HG02610 (cell line): ENCODE results near the gene ESYT1.

Experiments
- ATAC-seq: cut with Tn5 transposase; IDR thresholded peaks from one replicate; pipeline ENCODE4 v1.9.1; 2021; ENCODE audit warnings: mild to moderate bottlenecking, moderate library complexity; ENCODE audit not compliant: unreplicated experiment

ESYT1 gene

DNA sequence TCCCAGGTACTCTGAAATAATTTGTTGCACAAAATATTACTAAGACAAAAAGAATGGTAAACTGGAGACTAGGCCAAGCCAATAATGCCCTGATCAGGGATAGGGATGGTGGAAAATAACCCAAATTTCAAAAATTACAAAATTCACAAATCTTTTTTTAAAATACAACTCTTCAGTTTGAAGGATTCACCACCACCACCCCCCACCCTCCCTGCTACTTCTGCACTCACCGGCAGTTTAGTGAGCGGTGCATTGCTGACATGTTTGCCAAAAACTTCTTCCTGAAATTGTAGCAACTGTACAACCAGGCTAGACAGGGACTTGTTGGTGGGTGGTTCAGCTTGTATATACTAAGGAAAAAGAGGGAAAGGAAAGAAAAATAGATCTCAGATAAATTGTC, 58.9 kb downstream of the ESYT1 start:
- no peak for ATAC-seq

DNA sequence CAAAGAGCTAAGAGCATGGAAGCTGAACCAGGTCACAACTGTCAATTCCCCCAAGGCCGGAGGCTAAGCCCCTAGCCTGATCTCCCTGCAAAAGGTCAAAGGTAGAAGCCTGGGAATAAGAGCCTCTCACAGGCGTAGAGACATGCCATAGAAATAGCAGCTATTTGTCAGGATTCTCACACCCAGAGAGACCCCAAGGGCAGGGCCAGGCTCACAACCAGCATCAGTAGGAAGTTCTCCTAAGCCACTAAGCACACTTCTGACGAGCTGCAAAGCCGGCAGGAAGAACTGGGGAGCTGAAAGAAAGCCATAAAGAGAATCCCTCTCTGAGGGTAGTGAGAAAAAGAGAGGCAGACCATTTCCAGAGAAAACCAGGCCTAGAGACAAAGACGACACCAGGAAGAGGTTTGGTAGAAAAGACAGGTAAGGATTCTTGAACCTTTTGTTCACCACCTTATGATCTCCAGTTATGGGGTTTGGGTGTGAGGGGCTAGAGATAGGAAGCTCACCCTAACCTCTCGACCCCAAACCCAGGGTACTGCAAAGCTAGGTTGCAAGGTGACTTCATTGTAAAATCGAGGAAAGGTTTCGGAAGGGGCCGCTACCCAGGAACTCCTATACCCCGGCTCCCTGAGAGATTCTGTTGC, 60.2 kb downstream of the ESYT1 start:
- ATAC-seq, result no peak

DNA sequence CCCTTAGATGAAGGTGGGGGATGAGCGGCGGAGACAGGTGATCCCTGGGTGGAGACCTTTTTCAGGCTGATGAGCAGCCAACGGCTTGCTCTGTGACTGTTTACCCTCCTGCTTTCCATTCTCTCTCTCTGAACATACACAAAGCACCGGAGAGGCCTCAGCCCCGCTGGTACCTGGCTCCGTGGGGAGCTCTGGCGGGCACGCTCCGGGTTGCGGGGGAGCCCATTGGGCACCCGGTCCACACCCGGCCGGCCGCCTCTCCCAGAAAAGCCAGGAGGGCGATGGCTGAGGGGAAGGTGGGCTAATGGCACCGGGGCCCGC, 60.7 kb downstream of the ESYT1 start:
- no peak for ATAC-seq

DNA sequence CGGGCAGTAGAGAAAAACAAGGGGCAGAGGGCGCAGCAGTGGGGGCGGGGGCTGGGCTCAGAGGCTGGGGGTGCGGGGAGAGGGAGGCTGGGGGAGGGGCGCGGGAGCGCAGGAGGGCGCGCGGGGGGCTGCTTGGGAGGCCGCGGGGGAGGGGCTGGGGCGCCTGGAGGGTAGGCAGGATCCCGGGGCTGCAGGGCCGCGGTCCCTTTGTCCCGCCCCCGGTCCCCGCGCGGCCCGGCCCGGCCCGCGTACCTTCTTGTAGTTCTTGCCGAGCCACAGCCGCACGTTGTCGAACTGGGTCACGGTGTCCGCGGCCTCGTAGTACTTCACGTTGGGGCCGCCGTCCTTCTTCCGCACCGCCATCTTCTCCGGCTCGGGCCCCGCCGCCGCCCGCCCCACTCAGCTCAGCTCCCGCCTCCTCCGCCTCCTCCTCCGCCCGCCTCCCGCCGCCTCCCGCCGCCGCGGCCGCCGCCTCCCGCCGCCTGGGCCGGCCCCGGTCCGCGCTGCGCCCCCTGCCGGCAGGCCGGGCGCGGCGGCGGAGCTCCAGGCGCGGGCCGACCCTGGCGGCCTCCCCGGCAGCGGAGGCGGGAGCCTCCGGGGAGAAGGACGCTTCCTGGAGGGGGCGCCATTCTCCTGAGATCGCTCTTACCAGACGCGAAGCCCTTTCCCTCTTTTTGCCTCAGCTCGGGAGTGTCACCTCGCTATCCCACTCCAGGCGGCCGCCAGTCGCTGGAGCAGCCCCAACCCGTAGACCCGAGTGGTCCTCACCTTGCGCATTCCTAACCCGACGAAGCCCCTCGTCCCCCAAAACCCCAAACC, 61.2 kb downstream of the ESYT1 start, which contains the start of gene SMARCC2:
Gene SMARCC2, minus strand, starts transcription at position 385 of the 819 bp plus-strand sequence. Its CDS starts 22 bp downstream, at position 363.
- peak; percentile 69 for ATAC-seq

DNA sequence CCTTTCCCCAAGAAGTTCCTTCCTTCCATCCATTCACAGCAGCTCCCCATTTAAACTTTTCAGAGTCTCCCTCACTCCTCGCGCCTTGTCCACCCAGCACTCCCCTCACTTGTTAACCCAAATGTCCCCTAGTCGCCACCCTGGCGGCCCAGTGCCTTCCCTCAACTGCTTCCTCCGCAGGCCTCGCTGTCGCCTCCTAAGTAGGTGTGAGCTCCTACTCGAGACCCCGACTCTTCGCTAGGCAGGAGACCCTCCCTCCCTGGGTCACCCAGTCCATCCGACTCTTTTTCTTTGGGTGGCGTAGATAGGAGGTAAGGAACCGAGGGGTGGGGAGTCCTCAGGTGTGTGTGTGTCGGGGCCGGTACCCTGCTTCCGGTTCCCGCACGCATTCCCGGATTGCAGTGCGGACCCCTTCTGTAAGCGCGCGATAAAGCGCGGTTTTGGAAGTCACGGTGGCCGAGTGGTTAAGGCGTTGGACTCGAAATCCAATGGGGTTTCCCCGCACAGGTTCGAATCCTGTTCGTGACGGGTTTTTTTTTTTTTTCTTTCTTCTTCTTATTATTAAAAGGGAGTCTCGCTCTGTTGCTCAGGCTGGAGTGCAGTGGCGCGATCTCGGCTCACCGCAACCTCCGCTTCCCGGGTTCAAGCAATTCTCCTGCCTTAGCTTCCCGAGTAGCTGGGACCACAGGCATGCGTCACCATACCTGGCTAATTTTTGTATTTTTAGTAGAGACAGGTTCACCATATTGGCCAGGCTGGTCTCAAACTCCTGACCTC, 62.0 kb downstream of the ESYT1 start:
- peak; percentile 37 for ATAC-seq

DNA sequence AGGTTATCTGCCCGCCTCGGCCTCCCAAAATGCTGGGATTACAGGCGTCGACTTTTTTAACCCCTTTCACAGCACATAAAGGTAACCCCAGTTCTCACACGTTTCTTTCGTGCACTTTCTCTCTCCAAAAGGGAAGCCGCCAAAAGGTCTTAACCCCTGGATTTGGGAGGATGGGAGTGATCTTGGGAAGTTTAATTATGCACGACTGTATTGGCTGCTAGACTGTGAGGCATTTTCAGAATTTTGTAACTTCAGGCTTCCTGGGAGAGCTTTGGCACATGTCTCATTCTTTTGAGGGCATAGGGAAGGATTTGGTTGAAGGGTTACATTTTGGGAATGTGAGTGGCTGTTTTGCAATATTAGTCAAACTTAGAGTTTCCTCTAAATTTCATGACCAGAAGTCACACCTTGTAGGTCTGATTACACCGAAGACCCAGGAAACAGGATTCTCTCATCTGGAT, 62.7 kb downstream of the ESYT1 start:
- ATAC-seq, result no peak

DNA sequence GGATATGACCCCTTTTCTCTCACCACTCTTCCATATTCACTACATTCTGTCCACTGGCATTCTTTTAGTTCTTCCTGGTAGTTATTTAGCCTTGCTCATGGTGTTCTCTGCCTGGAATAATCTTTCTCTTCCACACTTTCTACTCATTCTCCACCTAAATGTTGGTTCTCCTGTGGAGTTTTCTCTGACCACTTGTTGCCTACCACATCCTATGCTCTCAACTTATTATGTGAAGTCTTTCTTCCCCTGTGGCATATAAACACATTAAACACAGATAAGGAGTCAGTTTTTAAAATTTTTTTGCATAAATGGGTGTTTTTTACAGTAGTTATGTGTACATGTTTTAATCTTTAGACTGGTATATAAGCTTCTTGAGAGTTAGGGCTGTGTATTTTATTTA, 64.5 kb downstream of the ESYT1 start:
- no peak for ATAC-seq

DNA sequence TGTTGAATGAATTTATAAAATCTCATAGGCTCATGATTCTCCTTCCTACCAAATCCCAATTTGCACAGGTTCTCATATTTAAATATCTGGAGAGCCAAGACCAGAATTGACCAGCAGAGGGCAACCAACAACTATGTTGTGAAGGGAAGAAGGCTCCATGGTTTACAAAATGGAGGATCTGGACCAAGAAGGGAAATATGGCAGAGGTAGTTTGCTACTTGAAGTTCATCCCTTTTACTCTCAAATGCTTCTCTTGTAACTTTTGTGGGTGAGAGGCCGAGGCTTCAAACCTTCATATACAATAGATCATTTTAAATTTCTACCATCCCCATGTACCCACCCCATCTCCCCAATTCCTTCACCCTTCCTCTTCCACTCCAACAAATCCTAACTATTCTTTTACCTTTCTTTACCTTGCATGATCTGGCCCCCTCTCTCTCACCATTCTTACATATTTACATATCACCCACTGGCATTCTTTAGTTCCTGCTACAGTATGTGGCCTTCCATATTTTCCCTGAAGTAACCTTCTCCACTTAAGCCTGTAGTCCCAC, 65.0 kb downstream of the ESYT1 start:
- no peak for ATAC-seq
